ENCODE results near the gene MTMR6. TPM values are rescaled to one million over a fixed set of nuclear protein-coding genes. Genes with fewer than 3 reads are reported as not detected.
"Not testable (repeated sequence)": the region's sequence is repeated elsewhere in the genome, so short reads cannot be mapped to it uniquely, and the experiment has no call there.

Gene MTMR6
- polyA plus RNA-seq (2012; ENCODE audit: insufficient read depth, insufficient read length): 19.2 TPM

DNA sequence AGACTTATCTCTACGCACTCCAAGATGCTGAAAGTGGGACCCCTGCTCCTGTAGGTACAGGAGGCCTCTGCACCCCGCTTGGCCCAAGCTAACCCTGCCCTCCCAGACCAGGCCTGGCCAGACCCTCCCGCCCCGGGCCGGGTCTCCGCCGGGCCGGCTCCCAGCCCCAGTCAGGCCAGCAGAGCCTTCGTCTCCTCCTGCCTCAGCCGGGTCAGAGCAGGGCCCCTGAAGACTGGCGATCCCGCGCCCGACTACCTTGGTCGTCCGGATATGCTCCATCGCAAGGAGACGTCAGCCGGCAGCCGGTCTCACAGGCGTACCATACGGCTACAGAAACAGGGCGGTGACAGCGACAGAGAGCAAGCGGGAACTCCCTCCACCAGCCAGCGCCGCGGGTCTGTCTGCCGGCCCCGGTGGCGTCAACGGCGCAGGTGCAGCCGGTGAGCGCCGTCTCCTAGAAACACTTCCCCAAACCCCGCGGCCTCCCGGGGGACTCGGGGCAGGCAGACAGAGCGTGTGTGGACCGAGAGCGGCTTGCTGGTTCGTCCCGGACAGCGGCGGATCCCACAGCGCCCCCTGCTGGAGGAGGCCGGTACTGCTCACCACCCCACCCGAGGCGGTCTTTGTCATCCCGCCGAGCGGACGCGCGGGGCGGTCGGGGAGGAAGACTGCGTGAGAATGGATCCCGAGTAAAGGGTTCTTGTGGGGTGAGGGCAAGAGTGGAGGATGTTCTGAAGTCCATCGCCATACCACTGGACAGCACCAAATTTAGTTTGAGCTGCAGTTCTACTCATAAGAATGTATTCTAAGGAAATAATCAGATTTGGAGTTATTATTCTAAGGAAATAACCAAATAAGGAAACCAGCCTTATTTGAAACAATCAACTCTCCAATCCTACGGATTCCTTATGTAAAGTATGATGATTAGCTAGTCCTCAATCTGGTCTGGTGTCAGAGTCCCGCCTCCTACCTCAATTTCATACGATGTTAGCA, at the start of gene MTMR6:
MTMR6 (minus strand) TSS at position 520 of the 993 bp plus-strand sequence; CDS start at position 279, 241 bp downstream.
- H3K4me3 ChIP-seq (ENCODE audit: low read length): peak within 1 kb of the TSS; percentile 62
- DNase-seq (ENCODE audit: low read depth, low spot score): peak; percentile 82

DNA sequence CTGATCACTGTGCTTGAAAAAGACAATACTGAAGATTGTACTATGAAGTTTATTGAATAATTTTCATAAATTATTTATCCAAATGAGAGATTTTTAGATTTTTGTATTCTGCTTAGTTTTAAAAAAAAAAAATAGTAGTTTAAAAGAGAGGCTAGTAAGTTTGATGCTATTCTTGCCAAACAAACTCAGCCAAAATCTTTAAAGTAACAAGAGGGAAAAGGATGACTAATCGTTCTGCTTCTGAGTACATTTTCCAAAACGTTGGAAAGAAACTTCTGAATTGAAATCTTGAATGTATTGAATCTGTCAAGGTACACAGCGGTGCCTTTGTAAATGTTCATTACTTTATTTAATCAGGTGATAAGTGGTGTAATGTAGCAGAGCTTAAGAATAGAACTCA, 48.6 kb upstream of the MTMR6 start:
- no peak for DNase-seq (ENCODE audit: low read depth, low spot score)
- no peak overlapping the region for H3K4me3 ChIP-seq (ENCODE audit: low read length)

DNA sequence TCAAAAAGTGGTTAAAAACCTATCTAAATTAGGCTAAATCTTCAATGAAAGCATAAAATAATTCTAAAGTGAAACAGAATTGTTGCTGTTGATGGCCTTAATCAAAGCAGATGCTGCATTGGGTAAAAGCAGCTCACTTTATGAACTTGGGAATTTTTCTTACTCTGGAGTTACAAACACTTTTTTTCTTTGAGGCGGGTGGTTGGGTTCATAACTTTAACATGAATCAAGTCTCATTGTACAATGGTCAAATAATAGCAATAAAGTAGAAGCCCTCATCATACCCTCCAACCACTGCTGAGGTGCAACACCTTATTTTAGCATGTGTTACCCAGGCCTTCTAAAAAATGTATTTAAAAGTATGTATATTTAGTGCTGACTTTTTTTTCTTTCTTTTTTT, 43.3 kb upstream of the MTMR6 start:
- H3K4me3 ChIP-seq (ENCODE audit: low read length): no peak overlapping the region
- no peak for DNase-seq (ENCODE audit: low read depth, low spot score)

DNA sequence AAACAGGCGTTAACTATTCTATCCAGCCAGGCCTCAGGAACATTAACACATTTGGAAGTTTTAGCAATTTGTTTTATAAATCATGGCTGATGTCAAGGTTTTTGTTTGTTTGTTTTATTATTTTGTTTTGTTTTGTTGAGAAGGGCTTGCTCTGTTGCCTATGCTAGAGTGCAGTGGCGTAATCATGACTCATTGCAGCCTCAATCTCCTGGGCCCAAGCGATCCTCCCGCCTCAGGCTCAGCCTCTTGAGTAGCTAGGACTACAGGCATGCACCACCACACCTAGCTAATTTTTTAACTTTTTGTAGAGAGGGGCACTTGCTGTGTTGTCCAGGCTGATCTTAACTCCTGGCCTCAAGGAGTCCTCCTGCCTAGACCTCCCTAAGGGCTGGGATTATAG, 42.4 kb upstream of the MTMR6 start:
- DNase-seq (ENCODE audit: low read depth, low spot score): no peak
- H3K4me3 ChIP-seq (ENCODE audit: low read length): no peak overlapping the region

DNA sequence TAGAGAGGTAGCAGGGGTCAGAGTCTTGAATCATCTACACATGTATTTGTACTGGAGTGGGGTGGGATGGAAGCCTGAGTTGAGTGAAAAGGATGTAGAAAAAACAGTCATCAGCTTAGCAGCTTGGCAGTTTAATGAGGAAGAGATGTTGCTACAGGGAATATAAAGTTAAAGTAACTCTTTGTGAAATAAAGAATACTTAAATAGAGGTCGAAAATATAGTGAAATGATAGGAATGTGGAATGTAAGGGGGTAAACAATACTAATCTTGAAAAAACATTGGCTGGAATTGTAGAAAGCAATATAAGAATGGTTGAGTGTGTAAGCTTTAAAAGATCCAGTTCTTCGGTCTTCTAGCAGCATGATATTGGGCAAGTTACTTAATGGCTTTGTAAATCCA, 36.8 kb upstream of the MTMR6 start:
- no peak overlapping the region for H3K4me3 ChIP-seq (ENCODE audit: low read length)
- no peak for DNase-seq (ENCODE audit: low read depth, low spot score)

DNA sequence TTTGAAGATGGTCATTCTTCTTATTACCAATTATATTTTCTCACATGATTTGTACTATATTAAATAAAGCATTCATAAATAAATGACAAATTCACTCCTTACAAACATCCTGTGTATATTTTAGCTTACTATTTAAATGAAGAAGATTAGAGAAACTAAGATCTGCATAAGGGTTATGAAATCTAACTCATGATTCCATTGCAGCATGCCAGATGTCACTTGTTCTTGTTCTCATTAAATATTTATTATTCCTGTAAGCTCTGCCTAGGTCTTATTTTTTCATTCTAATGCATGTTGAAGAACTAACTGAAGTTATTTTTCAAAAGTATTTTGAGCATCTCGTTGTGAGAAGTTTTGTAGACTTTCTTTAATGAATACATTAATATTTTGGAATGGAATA, 32.5 kb upstream of the MTMR6 start:
- no peak overlapping the region for H3K4me3 ChIP-seq (ENCODE audit: low read length)

DNA sequence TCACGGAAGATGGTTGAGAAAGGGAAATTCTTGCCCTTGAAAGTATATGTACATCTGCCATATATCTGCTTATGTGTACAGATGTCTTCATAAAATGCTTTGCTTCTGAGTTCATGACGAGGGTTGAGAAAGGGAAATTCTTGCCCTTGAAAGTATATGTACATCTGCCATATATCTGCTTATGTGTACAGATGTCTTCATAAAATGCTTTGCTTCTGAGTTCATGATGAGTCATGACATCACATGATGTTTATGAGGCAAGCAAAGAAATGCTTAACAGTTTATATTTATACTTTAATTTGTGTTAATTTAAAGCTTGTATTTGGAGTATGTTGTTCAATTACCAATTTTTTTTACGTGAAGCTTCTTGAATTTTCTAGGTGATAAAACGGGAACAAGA, 31.7 kb upstream of the MTMR6 start:
- not testable (repeated sequence) for H3K4me3 ChIP-seq (ENCODE audit: low read length); DNase-seq (ENCODE audit: low read depth, low spot score)

More for the DNA sequence above, 32.5 kb upstream of the MTMR6 start:
- DNase-seq (ENCODE audit: low read depth, low spot score): no peak

DNA sequence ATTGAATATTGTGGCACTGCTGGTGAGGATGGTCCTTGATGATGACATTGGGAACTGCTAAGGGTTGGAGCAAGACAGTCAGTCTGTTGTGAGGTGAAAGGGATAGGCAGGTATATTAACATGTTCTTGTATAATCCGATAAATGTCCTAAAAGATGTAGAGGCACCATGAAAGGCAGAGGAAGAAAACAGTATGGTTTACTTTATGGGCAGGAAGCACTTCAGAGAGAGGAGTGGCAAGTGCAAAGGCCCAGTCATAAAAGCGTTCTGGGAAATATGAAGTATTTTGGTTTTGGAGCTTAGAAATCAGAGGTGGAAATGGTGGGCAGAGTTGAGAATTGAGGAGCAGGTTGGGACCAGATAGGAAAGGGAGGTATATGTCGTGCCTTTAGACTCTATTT, 23.6 kb upstream of the MTMR6 start:
- H3K4me3 ChIP-seq (ENCODE audit: low read length): no peak overlapping the region
- DNase-seq (ENCODE audit: low read depth, low spot score): no peak

DNA sequence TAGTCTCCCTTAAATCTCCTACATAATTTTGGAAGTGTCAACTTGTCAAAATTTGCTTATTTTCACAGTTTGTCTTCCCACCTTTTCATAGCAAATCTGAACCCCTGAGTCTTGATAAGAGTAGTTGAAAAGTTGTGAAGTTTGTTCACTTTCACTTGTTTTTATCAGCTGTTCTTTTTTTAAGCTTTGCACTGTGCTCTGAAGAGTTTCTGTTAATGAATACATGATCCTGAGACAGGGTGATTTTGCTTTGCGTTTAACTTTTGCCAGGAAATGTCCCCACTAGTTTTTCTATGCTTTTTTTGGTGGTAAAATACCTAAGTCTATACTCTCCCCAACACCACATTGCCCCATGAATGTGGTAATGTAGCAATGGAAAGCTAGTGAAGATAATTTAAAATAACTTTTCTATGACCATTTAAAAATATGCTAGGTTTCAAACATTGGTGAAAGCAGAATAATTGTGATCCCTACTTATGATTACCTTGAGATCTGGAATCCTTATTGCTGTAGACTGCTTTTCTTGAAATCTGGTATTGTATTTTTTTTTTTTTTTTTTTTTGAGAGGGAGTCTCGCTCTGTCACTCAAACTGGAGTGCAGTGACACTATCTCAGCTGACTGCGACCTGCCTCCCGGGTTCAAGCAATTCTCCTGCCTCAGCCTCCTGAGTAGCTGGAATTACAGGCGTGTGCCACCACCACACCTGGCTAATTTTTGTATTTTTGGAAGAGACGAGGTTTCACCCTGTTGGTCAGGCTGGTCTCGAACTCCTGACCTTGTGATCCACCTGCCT, 19.6 kb upstream of the MTMR6 start:
- DNase-seq (ENCODE audit: low read depth, low spot score): no peak
- no peak overlapping the region for H3K4me3 ChIP-seq (ENCODE audit: low read length)

DNA sequence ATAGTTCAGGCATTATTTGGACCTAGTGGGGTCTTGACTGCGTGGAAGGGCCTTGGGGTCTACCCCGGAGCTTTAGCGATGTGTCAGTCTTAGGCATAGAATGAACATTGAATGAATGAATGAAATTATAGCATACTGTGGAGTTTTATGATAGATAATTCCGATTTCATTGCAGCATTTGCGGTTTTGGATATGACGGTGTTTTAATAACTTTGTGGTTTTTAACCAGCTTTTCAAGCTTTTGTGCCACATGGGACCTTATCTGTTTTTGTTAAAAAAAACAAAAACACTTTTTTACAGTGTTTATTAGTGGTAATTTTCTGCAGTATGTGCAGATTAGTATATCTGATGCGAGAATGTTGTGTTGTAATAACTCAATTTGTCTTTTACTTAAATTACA, 14.8 kb upstream of the MTMR6 start:
- DNase-seq (ENCODE audit: low read depth, low spot score): no peak
- H3K4me3 ChIP-seq (ENCODE audit: low read length): peak overlapping the region; percentile 94

DNA sequence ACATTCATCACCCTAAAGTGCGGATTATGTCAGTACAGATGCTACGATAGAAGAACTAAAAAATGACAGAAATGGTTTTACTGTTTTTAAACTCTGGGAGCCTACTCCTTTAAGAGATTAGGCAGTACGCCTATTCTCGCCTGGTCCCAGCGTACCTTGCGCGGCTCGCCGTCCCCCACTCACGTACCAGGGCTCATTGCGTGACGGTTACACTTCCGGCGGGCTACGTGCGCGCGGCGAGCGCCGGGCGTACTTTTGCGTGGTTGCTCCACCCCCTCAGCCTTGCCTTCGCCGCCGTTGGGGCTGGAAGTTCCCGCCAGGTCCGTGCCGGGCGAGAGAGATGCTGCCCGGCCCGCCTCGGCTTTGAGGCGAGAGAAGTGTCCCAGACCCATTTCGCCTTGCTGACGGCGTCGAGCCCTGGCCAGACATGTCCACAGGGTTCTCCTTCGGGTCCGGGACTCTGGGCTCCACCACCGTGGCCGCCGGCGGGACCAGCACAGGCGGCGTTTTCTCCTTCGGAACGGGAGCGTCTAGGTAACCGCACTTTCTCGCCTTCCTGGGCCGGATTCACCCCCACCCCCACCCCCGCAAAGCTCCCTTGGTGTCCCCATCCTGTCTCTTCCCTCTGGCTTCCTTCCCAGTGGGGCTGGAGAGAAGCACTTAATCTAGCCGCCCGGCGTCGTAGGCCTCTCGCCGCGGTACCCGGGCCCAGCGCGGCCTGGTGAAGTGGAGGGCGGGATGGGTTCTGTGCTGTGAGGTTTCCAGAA, 14.2 kb upstream of the MTMR6 start, which contains the start of gene NUP58:
NUP58 (plus strand) TSS at position 279 of the 767 bp plus-strand sequence; CDS start at position 428, 149 bp downstream.
- peak; percentile 93 for DNase-seq (ENCODE audit: low read depth, low spot score)
- peak within 1 kb of the TSS; percentile 94 for H3K4me3 ChIP-seq (ENCODE audit: low read length)

DNA sequence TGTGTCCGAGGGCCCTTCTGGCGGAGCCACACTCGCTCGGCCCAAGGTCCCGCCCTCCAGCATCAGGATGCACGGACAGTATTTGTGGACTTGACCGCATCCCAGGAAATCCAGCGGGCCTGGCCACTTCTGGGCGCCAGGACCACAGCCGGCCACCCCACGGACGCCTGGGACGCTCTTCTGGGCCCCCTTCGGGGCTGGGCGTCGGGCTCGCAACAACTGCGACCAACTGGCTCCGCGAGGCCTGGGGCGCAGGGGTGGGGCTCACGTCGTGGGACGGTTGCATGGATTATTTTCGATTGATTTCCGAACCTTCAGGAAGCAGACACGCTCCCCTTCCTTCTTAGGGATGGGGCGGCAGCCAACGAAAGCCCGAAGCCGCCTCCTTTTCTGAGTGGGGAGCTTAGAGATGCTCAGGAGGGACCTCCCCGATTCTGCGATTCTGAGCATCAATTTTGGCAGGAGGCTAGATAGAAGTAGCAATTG, 13.6 kb upstream of the MTMR6 start:
- no peak for DNase-seq (ENCODE audit: low read depth, low spot score)

DNA sequence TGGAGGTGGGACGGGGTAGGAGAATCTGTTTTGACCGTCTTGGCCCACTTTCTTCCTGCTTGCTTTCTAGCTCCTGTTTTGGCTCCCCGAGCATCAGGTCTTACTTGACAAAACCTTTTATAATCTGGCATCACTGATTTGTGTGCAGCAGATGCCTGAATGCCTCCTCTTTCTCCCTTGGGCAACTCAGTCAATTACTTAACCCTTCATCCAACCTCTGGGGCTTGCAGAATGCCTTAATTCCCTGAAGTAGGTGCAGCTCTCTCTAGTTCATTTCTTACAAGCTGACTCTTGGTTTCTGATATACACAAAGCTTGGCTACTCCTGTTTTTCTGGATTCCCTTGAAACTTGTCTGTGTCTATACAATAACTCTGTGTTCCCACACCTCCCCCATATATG, 8.4 kb upstream of the MTMR6 start:
- H3K4me3 ChIP-seq (ENCODE audit: low read length): no peak overlapping the region
- DNase-seq (ENCODE audit: low read depth, low spot score): no peak

More for the DNA sequence above, 13.6 kb upstream of the MTMR6 start:
- H3K4me3 ChIP-seq (ENCODE audit: low read length): peak overlapping the region; percentile 94

DNA sequence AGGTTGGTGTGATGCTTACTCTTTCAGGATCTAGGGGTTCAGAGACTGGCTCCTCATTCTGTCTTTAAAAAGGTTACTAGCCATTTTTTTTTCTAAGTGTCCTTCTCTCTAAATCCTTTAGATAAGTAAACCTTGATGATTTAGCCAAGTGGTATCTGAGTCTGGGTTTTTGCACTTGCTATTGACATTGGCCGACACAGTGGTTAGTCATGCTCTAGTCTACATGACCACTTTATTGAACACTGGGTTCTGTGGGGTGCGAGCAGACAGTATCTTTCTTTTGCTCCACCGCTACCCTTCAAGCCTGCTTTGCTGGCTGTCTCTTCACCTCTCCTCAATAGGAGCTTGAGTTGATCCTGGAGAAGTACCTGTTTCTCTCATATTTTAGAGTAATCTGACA, 7.9 kb upstream of the MTMR6 start:
- no peak for DNase-seq (ENCODE audit: low read depth, low spot score)

DNA sequence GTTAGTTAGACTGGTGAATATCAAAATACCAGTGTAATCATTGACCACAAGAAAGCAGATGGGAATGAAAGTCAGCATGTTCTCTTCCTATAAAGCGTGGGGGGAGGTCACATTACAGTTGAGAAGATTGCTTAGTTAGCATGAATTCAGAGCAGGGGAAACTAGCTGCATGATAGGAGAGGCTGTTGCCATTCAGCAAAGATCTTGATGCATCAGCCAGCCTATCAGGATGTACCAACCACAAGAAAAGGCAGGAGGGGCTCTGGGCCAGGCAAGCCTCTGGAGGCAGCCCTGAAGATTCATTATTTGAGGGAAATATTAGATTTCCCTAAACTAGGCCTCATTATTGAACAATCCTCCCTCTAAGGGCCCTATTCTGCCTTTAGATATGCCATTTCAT, 5.0 kb upstream of the MTMR6 start:
- no peak overlapping the region; the same call in 1 of the 2 replicates for H3K4me3 ChIP-seq (ENCODE audit: low read length)

More for the DNA sequence above, 7.9 kb upstream of the MTMR6 start:
- H3K4me3 ChIP-seq (ENCODE audit: low read length): no peak overlapping the region

DNA sequence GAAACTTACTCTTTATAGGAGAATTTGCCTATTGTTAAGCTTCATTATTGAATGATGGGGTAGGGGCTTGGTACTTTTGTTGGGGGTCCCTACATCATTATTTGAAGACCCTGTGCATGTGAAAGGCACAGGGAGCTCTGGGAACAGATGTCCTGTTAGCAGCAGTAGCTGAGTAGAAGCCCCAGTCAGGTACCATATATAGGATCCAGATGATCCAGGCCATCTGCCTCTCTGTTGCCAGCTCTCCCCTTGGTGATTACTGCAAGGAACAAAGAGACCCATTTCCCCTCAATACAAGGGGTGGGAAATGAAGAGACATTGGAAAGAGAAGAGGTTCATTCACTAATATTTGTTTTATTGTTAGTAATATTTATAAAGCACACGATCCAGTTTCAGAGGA, 4.4 kb upstream of the MTMR6 start:
- H3K4me3 ChIP-seq (ENCODE audit: low read length): no peak overlapping the region
- no peak for DNase-seq (ENCODE audit: low read depth, low spot score)

More for the DNA sequence above, 5.0 kb upstream of the MTMR6 start:
- DNase-seq (ENCODE audit: low read depth, low spot score): peak; percentile 86

DNA sequence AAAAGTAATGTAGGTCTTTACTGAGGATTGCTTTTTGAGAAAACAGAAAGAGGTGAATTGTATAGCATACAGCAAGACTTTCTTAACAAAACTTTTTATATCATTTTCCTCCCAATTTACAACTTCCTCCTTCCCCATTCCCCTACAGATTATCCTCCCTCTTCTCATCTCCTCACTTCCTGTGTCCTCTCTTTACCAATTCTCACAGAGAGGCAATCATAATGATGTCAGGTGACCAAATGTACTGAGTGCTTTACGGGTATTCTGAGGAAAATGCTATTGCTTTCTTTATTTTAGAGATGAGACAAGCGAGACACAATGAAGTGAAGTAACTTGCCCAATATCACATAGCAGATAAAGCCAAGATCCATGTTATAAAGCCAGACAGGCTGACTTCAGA, 1.7 kb upstream of the MTMR6 start:
- no peak for DNase-seq (ENCODE audit: low read depth, low spot score)
- no peak overlapping the region for H3K4me3 ChIP-seq (ENCODE audit: low read length)

DNA sequence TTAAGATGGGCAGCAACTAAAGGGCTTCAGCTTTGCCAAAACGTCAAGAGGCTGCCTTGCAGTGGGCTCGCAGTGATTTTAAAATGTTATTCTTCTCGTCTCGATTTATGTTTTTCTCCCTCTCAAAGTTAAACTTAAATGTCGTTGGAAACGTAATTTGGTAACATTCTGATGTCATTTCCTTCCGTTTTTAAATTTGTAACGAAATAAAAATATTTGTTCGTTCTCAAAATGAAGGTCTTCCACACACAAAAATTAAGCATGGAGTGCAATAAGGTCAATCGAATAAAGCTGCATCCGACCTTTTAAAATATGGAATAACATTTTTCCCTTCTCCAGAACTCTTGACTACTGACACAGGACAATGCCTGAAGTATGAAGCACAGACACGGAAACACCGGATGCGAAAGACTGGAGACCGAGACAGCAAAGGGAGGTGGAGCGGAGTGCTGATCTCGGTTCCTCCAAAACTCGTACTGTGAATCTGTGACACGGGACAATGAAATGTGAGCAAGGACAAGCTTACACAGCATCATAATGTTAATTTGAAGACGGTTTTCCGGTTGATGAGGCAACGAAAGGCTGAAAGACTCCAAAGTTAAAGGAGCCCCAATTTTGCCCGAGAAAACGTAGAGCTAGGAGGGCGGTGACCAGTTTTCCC, 850 bp downstream of the MTMR6 start:
- peak; percentile 44 for DNase-seq (ENCODE audit: low read depth, low spot score)

More for the DNA sequence above, 850 bp downstream of the MTMR6 start:
- H3K4me3 ChIP-seq (ENCODE audit: low read length): peak overlapping the region; percentile 62

Measured in Jurkat, Clone E6-1 (cell line).